GM10847 (cell line): ENCODE data around the gene ZNF205.

Source experiments
- POLR2A ChIP-seq: IDR thresholded peaks from 2 replicates; pipeline ENCODE4 v1.6.1; 2011; ENCODE audit not compliant: insufficient read length; ENCODE audit errors: extremely low read depth

Gene ZNF205

DNA sequence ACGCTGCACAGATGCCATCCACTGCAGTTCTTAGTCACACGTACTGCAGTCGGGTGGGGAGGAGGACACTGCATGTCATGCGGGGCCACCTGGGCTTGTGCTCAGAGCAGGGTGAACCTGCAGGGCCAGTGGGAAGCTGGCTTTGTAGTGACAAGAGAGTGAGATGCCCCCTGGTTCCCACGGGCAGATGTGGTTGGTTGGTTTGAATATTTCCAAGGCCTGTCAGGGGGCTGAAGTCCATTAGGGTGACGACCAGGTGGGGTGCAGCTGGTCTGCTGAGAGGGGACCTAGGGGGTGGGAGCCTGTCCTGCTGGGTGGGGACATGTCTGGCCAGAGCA is 36.8 kb downstream of the ZNF205 start:
- no peak for TF ChIP-seq POLR2A

DNA sequence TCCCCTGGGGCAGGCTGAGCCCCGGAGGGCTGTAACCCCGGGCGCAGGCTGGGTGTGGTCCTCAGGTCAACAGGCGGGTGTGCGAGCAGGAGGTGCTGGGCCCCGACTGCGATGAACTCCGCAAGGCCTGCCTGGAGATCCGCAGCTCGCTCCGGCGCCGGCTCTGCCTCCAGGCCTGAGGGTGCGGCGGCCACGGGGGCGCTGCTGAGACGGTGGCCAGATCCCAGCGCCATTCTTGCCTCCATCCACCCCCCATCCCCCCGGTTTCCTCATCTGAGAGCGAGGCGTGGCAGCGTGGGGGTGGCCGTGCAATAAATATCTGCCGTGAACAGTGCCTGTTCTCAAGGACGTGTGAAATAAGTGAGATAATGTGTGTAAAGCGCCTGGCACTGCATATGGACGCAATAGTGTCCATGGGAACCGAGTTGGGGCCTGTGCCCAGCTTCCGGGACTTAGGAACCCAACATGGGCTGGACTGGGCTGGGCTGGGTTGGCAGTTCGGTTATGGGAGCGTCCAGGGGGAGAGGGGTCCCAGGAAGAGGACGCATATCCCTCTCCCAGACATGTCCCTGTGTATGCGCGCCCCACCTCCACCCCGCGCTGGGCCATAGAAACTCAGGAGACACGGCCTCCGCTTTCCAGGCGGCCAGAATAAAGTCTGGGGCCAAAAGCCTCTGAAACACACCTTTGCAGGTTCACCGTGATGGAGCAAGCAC is 37.4 kb downstream of the ZNF205 start:
- TF ChIP-seq POLR2A = no peak

GRCh38 chr16:3150346-3151218 is 38.2 kb downstream of the ZNF205 start:
- TF ChIP-seq POLR2A = no peak

DNA sequence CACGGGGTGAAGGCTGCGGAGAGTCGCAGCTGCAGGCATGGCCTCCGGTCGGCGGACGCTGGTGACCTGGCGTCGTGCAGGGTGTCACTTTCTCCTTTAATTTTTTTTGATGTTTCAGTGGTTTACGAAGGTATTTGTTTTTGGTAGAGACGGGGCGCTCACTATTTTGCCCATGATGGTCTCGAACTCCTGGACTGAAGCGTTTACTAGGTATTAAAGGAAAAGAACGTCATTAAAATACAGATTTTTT is 39.6 kb downstream of the ZNF205 start:
- no peak for TF ChIP-seq POLR2A

DNA sequence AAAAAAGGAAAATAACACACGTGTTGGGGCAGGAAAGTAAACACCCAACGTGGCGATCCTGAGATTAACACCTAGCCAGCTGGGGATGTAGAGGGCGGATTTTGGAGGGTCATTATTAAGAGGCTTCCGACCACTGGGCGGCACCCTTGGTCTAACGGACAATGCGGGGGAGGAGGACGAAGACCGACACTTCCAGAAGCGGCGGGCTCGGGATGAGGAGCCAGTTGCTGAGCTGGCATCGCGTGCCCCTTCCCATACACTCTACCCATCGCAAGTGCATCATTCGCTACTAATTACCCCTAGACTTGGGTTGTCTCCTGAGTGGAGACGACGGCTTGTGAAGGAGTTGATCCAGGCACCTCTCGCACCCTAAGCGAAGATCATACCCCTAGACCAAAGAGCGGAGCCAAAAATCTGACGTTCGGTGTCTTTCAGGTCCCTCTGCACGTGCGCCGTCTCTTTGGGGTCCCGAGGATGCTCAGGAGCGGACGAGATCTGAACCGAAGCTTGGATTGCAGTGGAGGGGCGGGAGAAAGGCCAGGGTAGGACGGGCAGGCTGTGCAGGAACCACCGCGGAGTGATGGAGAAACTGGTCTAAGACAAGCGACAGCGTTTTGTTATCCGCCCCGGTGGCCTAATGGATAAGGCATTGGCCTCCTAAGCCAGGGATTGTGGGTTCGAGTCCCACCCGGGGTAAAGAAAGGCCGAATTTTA is 40.0 kb downstream of the ZNF205 start:
- no peak for TF ChIP-seq POLR2A

DNA sequence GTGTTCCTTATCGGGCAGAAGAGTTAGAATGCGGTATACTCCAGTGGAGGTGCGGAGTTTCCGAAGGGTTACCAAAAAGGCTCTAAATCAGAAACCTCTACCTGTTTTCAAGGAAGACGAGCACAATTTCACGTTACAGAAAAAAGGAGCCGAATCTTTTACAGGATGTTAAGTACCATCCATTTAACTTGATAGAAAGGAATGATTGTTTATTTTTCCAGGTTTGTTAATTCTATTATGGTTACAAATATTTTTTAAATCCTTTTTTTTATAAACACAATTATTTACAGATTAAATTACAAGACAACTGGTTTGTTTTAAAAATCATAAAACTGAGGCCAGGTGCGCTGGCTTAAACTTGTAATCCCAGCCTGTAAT is 40.6 kb downstream of the ZNF205 start:
- TF ChIP-seq POLR2A = no peak

GRCh38 chr16:3155181-3155580 is 42.8 kb downstream of the ZNF205 start:
- no peak for TF ChIP-seq POLR2A

- no peak for TF ChIP-seq POLR2A
Observed at GRCh38 chr16:3155972-3156371, 43.6 kb downstream of the ZNF205 start.

- TF ChIP-seq POLR2A = no peak
Observed at GRCh38 chr16:3157229-3158025, 45.0 kb downstream of the ZNF205 start.

- no peak for TF ChIP-seq POLR2A
Observed at GRCh38 chr16:3158026-3158509, 45.7 kb downstream of the ZNF205 start.

DNA sequence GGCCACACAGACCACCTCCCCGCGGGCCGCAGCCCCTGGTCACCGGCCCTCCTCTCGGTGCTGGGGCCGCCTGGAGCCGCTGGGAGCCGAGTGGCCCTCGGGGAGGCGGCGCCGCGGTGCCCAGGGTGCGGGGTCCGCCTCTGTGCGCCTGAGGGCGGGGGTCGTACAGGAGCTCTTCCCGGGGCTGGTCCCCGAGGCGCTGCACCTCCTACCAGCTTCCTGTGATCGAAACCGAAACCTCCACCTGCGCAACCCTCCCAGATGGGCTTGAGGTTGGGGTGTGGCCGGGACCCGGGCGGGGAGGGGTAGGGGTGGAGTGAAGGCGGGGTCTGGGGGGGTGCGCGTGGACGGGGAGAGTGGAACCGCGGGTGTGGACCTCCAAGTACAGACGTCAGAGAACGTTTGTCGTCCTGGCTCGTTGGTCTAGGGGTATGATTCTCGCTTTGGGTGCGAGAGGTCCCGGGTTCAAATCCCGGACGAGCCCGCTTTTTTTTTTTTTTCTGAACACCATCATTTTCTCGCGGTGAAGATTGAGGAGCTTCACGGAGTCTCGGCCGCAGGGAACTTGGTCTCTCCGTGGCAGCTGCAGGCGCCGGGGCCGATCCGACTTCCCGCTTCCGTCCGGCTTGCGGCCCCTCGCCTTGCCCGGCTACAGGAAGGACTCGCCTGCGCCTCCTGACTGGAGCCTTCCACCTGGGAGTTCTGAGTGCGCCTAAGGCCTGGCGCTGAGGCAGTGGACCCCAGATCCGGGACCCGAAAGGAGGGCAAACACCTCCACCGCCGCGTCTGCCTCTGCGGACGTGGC is 46.3 kb downstream of the ZNF205 start:
- no peak for TF ChIP-seq POLR2A

- TF ChIP-seq POLR2A = no peak
Observed at GRCh38 chr16:3161235-3162018, 49.0 kb downstream of the ZNF205 start.

DNA sequence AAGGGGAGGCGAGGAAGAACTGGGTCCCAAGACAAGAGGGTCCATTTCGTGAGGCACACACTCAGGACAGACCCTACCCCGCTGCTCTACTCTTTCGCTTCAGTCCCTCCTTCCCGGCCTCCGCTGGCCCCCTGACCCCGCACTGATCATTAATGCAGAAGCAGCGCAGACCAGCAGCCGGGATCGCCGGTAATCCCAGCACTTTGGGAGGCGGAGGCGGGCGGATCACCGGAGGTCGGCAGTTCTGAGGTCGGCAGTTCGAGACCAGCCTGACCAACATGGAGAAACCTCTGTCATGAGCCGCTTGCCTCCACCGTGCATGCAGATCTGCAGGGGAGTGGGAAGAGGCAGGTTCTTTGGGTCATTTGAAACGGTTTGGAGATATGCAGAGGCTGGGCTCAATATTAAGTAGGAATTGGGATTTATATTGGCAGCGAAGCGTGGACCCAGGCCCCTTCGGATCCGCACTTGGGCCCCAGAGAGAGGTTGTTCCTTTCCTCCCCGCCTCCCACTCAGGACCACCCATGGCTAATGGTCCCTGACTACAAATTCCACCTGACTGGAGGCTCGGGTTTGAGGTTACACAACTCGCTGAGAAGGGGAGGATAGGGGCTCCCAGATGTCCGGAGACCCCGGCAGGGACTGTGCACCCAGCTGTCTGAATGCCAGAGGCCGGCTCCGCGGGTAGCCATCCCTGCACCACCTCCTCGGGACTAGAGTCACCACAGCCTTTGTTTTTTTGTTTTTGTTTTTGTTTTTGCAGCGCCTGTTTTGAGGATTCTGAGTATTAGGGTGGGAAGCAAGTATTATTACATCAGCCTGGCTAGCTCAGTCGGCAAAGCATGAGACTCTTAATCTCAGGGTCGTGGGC is 52.0 kb downstream of the ZNF205 start:
- no peak for TF ChIP-seq POLR2A
